Spinal cord (tissue), 10 donors: ENCODE measurements around the gene ACP3. TPM values are rescaled to one million over a fixed set of nuclear protein-coding genes. Genes with fewer than 3 reads are reported as not detected.
A peak's percentile ranks its signal among the peaks of the same experiment; 100 is the strongest.
"Not testable (repeated sequence)": the region's sequence is repeated elsewhere in the genome, so short reads cannot be mapped to it uniquely, and the experiment has no call there.

Experiments used
- DNase-seq, 6 donors: peaks; one replicate each; pipeline versions ENCODE4 v3.0.0 to v3.0.0-alpha.2; 2013 to 2015; ENCODE audit warnings: low spot score in 6 of 6, low read depth in 4 of 6
- H3K27ac ChIP-seq: one replicate; pipeline ENCODE4 v1.5.1; 2013; ENCODE audit warnings: low read depth, low read length, control low read depth
- H3K27me3 ChIP-seq: one replicate; pipeline ENCODE4 v1.6.1; 2013; ENCODE audit warnings: low read length; ENCODE audit not compliant: control insufficient read depth, insufficient read depth
- H3K36me3 ChIP-seq: one replicate; pipeline ENCODE4 v1.6.1; 2013; ENCODE audit warnings: low read length; ENCODE audit not compliant: control insufficient read depth, insufficient read depth
- H3K4me1 ChIP-seq: one replicate; pipeline ENCODE4 v1.6.1; 2013; ENCODE audit warnings: low read length; ENCODE audit not compliant: control insufficient read depth, insufficient read depth
- H3K4me3 ChIP-seq: one replicate; pipeline ENCODE4 v1.5.1; 2013; ENCODE audit warnings: low read depth, low read length, control low read depth
- H3K9me3 ChIP-seq: one replicate; pipeline ENCODE4 v1.6.1; 2013; ENCODE audit warnings: low read length; ENCODE audit not compliant: control insufficient read depth, insufficient read depth
- WGBS: methylation state at CpG from one replicate; pipeline ENCODE4 v1.1.5; 2013; ENCODE audit warnings: missing lambda C conversion rate; ENCODE audit not compliant: insufficient coverage; 5-methylcytosine and 5-hydroxymethylcytosine counted together
- polyA plus RNA-seq, 2 donors: library from polyadenylated mRNA; unstranded; fragments of 120-200 nt; gene quantifications; one replicate each; pipeline ENCODE4 v1.2.1, GENCODE V29; 2013; ENCODE audit not compliant: insufficient read length in 2 of 2
- total RNA-seq, 2 donors: library from RNA; depleted of rRNA in 1 of 2; stranded (reverse); fragments of 120-200 nt in 1 of 2; fragments of >200 nt in 1 of 2; gene quantifications; one replicate each; pipeline versions ENCODE4 v1.2.3 to v1.2.4, GENCODE V29; 2013 to 2014
- donor health status: healthy.

The ACP3 gene
- total and polyA plus RNA-seq, 4 donors: 0.50 to 1.5 (median 0.95) TPM

GRCh38 chr3:132351222-132351806, 34.1 kb downstream of the ACP3 start:
- Histone ChIP-seq H3K27me3 (no peaks in the 10 kb centered on the region), H3K9me3 (no peaks in the 10 kb centered on the region), H3K4me3 (no peak overlapping the region), H3K36me3 (no peaks in the 10 kb centered on the region), H3K4me1 (no peaks in the 10 kb centered on the region), H3K27ac (no peak overlapping the region)
- no peak for DNase-seq
- no CpG with 5 or more reads among the region's 5 CpGs for WGBS

GRCh38 chr3:132352556-132353143, 35.4 kb downstream of the ACP3 start:
- Histone ChIP-seq H3K9me3 (no peaks in the 10 kb centered on the region), H3K36me3 (no peaks in the 10 kb centered on the region), H3K27me3 (no peaks in the 10 kb centered on the region), H3K4me1 (no peaks in the 10 kb centered on the region), H3K27ac (no peak overlapping the region), H3K4me3 (no peak overlapping the region)
- WGBS: no CpG with 5 or more reads among the region's 6 CpGs
- peak in 2 of 6 donors; percentile 71 to 80 for DNase-seq

GRCh38 chr3:132354916-132355702, 37.9 kb downstream of the ACP3 start:
- H3K4me1 ChIP-seq: no peaks in the 10 kb centered on the region
- no peak for DNase-seq
- H3K27me3 ChIP-seq: no peaks in the 10 kb centered on the region
- H3K36me3 ChIP-seq: no peaks in the 10 kb centered on the region
- no peak overlapping the region for H3K4me3 ChIP-seq
- H3K27ac ChIP-seq: no peak overlapping the region
- WGBS: 50% methylated on average over 2 of the region's 9 CpGs
- H3K9me3 ChIP-seq: no peaks in the 10 kb centered on the region

GRCh38 chr3:132356568-132356967, 39.4 kb downstream of the ACP3 start:
- Histone ChIP-seq H3K36me3 (no peaks in the 10 kb centered on the region), H3K9me3 (no peaks in the 10 kb centered on the region), H3K4me1 (no peaks in the 10 kb centered on the region), H3K27me3 (no peaks in the 10 kb centered on the region), H3K4me3 (no peak overlapping the region), H3K27ac (no peak overlapping the region)
- 96% methylated on average over 5 of the region's 5 CpGs for WGBS
- DNase-seq: no peak

- Histone ChIP-seq H3K27me3 (no peaks in the 10 kb centered on the region), H3K27ac (no peak overlapping the region), H3K36me3 (no peaks in the 10 kb centered on the region), H3K4me3 (no peak overlapping the region), H3K4me1 (no peaks in the 10 kb centered on the region), H3K9me3 (no peaks in the 10 kb centered on the region)
- WGBS: no CpG with 5 or more reads among the region's 1 CpG
- no peak for DNase-seq
Observed at GRCh38 chr3:132360717-132361116, 43.5 kb downstream of the ACP3 start.

- H3K27ac ChIP-seq: no peak overlapping the region
- H3K4me3 ChIP-seq: no peak overlapping the region
- H3K4me1 ChIP-seq: no peaks in the 10 kb centered on the region
- no peaks in the 10 kb centered on the region for H3K9me3 ChIP-seq
- WGBS: 100% methylated on average over 1 of the region's 2 CpGs
- H3K36me3 ChIP-seq: no peaks in the 10 kb centered on the region
- DNase-seq: no peak
- H3K27me3 ChIP-seq: no peaks in the 10 kb centered on the region
Observed at GRCh38 chr3:132362329-132362728, 45.1 kb downstream of the ACP3 start.

- Histone ChIP-seq H3K9me3 (no peaks in the 10 kb centered on the region), H3K27ac (no peak overlapping the region), H3K27me3 (no peaks in the 10 kb centered on the region), H3K4me1 (no peaks in the 10 kb centered on the region), H3K4me3 (no peak overlapping the region), H3K36me3 (no peaks in the 10 kb centered on the region)
- DNase-seq: no peak
- 100% methylated on average over 1 of the region's 2 CpGs for WGBS
Observed at GRCh38 chr3:132368515-132368914, 51.3 kb downstream of the ACP3 start.

GRCh38 chr3:132368962-132369361, 51.8 kb downstream of the ACP3 start:
- no peaks in the 10 kb centered on the region for H3K36me3 ChIP-seq
- DNase-seq: no peak
- no peak overlapping the region for H3K27ac ChIP-seq
- H3K4me1 ChIP-seq: no peaks in the 10 kb centered on the region
- no peaks in the 10 kb centered on the region for H3K9me3 ChIP-seq
- H3K4me3 ChIP-seq: no peak overlapping the region
- H3K27me3 ChIP-seq: no peaks in the 10 kb centered on the region

GRCh38 chr3:132376945-132377354, 59.7 kb downstream of the ACP3 start:
- not testable (repeated sequence) for H3K36me3 ChIP-seq, DNase-seq, H3K4me1 ChIP-seq, H3K27me3 ChIP-seq, H3K27ac ChIP-seq, H3K4me3 ChIP-seq, H3K9me3 ChIP-seq
- 89% methylated on average over 24 of the region's 25 CpGs for WGBS
